GM21825 (cell line): Measurements from ENCODE around the gene FBN3.
"Not testable (repeated sequence)": the region's sequence is repeated elsewhere in the genome, so short reads cannot be mapped to it uniquely, and the experiment has no call there.

ENCODE experiments used
- ATAC-seq: cut with Tn5 transposase; IDR thresholded peaks from one replicate; pipeline ENCODE4 v1.9.1; 2021; ENCODE audit warnings: mild to moderate bottlenecking, moderate library complexity; ENCODE audit not compliant: unreplicated experiment

The FBN3 gene

DNA sequence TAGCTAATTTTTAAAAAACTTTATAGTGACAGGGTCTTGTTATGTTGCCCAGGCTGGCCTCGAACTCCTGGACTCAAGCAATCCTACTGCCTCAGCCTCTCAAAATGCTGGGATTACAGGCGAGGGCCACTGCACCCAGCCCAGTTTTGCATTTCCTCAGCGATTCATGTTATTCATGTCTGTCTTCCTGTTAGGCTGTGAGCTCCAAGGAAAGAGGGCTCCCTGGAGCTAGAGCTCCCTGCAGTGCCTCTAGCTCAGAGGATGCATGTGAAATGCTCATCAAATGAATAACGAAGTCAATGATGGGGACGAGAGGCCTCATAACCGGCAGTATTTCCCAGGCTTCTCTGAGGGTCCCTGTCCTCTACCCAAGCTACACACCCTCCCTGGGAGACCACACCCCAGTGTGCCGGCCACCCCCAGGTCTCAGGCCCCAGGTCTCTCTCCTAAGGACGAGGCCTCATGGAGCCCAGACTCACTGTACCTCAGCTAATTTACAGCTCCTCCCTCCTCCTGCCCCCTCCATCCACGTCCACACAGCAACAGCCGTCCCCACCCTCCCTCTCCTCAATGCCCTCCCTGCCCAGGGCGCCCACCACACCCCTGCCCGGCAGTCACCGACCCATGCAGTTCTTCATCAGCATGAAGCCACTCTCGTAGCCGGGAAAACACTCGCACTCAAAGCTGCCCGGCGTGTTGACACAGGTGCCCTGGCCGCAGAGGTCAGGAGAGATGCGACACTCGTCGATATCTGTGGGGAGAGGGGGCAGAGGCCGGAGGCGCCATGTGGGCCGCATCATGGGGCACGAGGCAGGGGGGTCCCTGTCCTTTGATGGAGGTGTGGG, 28.5 kb downstream of the FBN3 start:
- ATAC-seq: no peak

DNA sequence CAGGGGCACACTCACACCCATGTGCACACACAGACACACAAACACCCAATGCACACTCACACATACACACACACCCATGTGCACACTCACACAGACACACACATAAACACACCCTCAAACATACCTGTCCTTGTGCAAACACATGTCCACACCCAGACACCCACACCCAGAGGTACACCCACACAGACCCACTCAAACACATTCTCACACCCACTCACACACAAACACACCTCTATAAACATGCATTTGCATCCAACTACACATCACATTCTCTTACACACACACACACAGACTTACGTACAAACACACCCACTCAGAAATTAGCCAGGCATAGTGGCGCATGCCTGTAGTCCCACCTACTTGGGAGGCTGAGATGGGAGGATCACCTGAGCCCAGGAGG, 31.4 kb downstream of the FBN3 start:
- no peak for ATAC-seq

DNA sequence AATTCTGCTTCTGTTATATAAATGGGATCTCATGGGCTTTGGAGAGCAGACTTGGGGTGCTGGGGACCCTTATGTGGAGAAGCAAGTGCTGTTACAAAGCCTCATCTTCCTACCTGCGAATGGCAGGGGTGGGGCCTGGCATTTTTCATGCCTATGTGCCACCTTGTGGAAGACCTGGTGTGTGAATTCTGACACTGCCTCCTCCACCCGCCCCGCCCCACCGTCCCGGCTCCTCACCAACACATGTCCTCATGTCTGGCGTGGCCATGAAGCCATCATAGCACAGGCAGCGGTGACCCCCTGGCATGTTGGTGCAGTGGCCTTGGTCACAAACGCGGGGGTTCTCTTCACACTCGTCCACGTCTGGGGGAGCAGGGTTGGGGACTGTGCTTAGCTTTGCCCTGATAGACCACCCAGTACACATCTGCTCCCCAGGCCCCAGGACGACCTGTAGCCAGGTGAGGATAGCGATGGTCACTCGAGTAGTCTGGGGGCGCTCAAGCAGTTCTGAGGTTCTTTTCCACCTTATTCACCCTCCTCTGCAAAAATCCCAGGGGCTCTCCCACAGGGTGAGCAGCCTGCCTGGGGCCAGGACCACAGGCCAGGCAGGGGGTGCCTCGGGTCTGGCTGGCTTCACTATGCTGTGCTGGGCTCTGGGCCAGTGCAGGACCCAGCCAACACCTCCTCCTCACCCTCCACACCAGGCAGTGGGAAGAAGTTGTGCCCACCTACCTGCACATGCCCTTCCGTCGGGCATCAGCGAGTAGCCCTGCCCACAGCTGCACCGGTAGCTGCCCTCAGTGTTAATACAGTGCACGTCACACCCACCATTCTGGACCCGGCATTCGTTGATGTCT, 32.7 kb downstream of the FBN3 start:
- no peak for ATAC-seq

DNA sequence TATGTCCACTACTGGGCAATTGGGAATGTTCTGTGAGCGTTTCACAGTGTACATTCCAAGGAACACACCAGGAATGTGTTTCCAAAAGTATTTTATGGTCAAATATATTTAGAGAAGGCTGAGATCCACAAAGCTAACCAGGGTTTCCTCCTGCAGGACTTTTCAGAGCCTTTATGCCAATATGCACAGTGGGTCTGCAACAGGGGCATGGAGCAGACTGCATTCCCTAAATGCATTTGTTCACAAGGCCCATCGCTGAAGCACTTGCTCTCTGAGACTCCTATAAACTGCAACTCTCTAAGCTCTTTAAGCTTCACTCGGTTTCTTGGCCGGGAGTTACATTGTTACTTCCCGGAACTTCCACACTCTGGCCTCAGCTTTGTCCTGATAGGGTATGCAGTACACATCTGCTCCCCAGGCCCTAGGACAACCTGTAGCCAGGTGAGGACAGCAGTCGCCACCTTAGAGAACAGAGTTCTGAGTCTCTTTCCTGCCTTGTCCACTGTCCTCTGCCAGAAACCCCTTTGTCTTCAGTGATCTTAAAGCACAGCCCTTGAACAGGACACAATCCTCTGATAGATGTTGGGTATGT, 33.5 kb downstream of the FBN3 start:
- ATAC-seq: no peak

DNA sequence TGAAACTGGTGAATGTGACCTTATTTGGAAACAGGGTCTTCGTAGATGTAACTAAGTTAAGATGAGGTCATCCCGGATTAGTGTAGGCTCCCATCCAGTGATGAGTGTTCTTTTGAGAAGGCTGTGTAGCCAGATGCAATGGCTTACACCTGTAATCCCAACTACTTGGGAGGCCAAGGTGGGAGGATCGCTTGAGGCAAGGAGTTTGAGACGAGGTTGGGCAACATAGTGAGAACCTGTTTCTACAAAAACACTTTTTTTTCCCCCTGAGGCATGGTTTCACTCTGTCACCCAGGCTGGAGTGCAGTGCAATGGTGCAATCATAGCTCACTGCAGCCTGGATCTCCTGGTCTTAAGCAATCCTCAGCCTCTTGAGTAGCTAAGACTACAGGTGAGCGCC, 36.4 kb downstream of the FBN3 start:
- no peak for ATAC-seq

DNA sequence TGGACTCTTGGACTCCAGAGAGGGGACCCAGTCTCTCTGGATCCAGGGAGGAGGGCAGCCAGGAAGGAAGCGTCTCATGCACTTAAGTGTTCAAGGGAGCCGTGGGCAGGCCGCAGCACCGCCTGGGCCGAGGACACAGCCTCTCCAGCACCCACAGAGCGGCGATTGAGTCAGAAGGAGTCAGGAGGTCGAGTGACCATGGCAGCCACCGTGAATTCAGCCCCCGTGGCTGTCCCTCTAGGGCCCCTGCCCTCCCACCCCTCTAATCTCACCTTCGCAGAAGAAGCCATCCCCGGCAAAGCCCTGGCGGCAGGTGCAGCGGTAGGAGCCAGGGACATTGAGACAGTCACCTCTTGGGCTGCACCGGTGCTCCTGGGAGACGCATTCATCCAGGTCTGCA, 38.0 kb downstream of the FBN3 start:
- ATAC-seq: no peak

DNA sequence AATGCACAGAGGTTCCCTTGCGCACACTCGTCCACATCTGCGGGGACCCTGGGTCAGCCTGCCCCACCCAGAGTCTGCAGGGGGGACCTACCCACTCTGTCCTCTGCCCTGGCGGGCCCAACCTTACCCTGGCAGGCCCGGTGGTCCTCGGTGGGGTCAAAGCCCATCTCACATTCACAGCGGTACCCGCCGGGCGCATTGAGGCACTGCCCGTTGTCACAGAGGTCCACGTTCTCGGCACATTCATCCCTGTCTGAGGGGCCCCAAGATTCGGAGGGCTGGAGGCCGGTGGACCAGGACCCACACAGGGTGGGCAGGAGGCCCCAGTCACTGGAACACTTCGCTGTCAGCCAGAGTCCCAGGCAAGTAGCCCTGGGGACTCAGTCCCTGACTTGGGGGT, 38.5 kb downstream of the FBN3 start:
- ATAC-seq: no peak

DNA sequence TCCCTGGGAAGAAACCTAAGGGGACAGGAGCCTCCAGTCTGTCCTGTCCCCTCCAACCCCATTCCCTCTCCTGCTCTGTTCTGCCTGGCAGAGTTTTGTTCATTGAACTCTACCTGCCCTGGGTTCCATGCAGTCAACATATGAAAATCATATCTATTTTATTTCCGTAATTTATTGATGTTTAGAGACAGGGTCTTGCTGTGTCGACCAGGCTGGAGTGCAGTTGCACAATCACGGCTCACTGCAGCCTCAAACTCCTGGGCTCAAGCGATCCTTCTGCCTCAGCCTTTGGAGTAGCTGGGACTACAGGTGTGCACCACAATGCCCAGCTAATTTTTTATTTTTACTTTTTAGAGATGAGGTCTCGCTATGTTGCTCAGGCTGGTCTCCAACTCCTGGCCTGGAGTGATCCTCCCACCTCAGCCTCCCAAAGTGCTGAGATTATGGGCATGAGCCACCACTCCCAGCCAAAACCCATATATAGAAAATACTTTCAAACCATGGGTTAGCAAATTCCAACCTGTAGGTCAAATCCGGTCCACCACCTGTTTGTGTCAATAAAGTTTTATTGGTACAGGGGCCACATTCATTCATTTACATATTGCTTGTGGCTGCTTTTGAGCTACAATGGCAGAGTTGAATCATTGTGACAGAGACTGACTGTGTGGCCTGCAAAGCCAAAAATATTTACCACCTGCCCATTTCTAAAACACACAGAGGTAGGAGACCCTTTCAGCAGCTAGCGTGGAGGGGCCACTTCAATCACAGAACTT, 39.3 kb downstream of the FBN3 start:
- ATAC-seq: no peak

DNA sequence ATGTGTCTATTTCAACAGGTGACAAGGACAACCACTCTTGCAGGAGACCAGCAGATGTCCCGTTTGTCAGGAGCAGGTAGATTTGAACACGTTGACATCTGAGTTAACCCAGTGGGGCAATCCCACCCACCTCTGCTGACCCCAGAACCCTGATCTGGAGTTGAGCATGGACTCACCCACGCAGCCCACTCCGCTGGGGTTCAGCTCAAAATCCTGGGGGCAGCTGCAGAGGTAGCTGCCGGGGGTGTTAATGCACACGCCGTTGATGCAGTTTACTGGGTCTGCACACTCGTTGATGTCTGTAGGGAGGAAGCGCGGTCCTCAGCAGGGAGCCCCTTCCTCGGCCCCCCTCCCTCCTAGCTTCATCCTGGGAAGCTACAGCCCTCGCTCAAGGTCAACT, 39.9 kb downstream of the FBN3 start:
- ATAC-seq: no peak

DNA sequence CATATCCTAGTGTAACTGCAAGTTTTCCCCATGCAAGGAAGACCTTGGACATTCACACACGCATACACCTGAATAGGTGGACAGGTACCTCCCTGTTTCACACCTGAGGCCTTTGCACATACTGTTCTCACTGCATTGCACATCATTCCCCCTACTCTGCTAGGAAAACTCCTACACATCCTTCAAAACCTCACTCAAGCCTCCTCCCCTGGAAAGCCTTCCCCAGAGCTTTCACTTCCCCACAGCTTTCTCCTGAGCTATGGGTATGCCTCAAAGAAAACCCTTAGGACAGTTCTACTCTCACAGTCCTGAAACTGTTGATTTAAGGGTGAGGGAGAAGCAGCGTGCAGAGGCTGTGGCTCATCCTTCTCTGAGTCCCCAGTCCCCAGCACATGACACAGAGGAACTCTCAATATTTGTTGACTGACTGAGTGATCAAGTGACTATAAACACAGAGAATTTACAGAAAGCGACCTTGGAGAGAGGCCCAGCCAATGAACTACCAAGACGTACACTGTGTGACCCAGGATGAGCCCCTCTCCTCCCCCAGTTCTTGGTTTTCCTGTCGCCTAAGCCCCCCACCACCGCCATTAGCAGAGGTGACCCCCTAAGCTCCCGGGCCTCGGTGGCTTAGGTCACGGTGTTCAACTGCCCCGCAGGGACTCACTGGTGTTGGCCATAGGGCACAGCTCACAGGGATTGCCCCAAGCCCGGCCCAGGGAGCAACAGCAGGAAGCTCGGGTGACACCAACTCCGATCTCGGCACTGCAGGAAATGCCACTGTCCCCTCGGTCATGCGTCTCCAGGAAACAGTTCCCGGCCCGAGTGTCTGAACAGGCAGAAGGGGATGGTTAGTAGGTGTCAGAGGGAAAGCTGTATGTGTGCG, 40.6 kb downstream of the FBN3 start:
- no peak for ATAC-seq

DNA sequence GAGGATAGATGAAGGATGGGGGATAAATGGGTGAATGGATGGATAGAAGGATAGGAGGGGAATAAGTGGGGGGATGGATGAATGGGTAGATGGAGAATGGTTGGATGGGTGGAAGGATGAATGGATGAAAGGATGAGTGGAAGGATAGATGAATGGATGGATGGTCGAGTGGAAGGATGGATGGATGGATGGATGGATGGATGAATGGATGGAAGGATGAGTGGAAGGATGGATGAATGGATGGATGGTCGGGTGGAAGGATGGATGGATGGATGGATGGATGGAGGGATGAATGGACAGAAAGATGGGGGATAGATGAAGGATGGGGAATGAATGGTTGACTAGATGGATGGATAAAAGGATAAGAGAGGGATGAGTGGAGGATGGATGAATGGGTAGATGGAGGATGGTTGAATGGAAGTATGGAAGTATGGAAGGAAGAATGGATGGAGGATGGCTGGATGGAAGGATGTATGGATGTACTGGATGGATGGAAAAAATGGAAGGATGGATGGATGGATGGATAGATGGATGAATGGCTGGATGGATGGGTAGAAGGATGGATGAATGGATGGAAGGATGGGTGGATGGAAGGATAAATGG, 42.0 kb downstream of the FBN3 start:
- ATAC-seq: no peak

DNA sequence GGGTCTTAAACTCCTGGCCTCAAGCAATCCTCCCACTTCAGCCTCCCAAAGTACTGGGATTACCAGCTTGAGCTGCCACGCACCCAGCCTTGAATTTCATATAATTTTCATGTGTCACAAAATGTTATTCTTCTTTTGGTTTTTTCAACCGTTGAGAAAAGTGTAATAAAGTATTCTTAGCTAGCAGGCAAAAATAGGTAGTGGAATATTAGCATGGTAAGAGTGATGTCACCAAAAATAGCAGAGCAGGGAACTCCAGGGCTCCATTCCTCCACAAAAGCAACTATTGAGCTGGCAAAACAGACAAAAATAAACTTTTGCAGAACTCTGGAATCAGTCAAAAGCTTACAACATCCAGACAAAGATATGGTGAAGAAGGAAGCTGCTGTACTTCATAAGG, 43.9 kb downstream of the FBN3 start:
- ATAC-seq: no peak

DNA sequence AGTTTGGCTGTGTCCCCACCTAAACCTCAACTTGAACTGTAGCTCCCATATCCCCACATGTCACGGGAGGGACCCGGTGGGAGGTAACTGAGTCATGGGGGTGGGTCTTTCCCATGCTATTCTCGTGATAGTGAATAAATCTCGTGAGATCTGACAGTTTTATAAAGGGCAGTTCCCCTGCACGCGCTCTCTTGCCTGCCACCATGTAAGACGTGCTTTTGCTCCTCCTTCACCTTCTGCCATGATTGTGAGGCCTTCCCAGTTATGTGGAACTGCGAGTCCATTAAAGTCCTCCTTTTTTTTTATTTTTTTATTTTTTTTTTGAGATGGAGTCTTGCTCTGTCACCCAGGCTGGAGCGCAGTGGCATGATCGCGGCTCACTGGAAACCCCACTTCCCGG, 47.5 kb downstream of the FBN3 start:
- ATAC-seq: not testable (repeated sequence)

DNA sequence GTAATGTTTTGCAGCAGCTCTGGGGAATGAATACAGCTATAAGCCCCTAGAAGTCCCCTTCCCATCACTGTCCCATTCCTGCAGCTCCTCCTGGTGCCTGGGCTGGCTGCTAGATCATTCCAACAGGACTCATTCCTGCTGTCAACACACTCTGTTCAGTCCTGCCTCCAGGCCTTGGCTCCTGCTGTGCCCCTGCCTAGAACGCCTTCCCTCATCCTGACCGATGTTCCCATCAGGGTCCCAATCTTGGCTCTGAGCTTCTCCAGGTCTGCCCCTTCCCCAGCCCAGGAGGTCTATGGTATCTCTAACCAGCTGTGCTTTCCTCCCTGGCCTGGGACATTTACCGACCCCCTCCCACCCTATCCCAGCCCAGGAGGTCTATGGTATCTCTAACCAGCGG, 48.1 kb downstream of the FBN3 start:
- no peak for ATAC-seq

DNA sequence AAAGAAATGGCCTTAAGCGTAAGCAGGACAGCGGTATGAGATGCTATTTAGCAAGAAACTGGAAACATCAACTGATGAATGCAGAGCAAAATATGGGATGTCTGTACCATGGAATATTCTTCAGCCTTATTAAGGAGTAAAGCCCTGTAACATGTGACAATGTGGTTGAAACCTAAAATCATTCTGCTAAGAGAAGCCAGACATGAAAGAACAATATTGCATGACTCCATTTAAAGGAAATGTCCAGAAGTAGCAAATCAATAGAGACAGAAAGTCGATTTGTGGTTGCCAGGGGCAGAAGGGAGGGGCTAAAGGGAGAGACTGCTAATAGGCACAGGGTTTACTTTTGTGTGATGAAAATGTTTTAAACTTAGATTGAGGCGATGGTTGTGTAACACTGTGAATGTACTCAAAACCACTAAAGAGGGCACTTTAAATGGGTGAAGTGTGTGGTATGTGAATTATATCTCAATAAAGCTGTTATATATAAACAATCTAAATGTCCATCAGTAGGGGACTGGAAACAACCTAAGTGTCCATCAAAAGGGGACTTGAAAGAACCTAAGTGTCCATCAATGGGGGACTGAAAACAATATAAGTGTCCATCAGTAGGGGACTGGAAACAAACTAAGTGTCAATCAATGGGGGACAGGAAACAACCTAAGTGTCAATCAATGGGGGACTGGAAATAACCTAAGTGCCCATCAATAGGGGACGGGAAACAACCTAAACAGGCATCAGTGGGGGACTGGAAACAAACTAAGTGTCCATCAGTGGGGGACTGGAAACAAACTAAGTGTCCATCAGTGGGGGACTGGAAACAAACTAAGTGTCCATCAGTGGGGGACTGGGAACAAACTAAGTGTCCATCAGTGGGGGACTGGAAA, 51.5 kb downstream of the FBN3 start:
- ATAC-seq: no peak

DNA sequence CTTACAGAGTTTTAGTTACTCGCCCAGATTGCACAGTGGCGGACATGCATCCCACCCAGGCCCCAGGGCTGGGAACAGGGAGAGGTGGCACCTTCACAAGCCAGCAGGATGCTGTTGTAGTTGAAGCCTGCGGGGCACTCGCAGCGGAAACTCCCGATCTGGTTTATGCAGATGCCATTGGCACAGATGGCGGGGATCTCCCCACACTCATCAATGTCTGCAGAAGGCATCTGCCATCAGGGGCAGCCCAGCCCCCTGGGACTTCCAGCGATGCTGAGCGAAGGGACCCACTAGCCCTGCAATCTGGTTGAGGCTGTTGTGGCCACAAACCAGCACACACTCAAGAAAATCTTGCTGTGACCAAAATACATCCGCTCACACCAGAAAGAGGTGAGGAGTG, 52.2 kb downstream of the FBN3 start:
- no peak for ATAC-seq

DNA sequence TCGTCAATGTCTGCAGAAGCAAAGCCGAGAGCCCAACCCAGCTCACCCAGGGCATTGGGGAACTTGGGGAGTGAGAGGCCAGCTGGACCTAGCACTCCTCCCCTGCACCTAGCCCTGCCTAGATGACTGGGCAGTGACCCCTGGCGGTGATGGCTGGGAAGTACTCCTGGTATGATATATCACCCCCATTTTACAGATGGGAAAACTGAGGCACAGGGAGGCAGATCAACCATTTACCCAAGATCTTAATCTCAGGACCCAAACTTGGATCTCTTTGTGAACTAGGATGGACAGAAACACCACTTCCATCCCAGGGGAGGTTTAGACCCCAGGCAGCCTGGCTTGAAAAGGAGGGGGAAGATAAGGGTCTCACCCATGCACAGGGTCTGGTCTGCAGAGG, 53.3 kb downstream of the FBN3 start:
- ATAC-seq: no peak

DNA sequence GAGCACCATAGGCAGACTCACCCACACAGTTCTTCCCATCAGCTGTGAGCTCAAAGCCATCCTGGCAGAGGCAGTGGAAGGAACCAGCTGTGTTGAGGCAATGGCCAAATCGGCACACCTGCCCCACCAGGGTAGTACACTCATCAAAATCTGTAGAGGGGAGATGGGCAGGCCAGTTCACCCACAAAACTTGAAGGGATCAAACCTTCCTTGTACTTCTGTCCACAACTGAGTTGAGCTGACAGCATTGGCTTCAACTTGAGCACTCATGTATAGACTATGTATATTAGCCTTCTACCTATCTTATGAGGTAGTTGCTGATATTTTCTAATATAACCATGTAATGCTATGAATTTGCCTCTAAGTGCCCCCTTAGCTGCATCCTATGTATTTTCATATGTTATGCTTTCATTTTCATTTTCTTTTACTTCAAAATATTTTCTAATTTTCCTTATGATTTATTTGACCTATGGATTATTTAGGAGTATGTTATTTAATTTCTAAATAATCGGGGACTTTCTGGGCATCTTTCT, 54.0 kb downstream of the FBN3 start:
- no peak for ATAC-seq
